Hepatocyte (in vitro differentiated cells): Measurements from ENCODE around the gene OTOG. TPM values are rescaled to one million over a fixed set of nuclear protein-coding genes. Genes with fewer than 3 reads are reported as not detected.
A peak's percentile ranks its signal among the peaks of the same experiment; 100 is the strongest.

Source experiments
- DNase-seq: peaks from one replicate; pipeline ENCODE4 v3.0.0-alpha.2; 2016; ENCODE audit warnings: low spot score
- H2AFZ ChIP-seq: fragments of 200-600 bp; sonication (generic); 2 replicates; pipeline ENCODE4 v1.6.0; 2016; ENCODE audit warnings: antibody characterized with exemption, mild to moderate bottlenecking
- H3K27ac ChIP-seq: fragments of 200-600 bp; sonication (generic); 2 replicates; pipeline ENCODE4 v1.5.1; 2016; ENCODE audit warnings: mild to moderate bottlenecking
- H3K27me3 ChIP-seq: fragments of 200-600 bp; sonication (generic); 2 replicates; pipeline ENCODE4 v1.6.1; 2016
- H3K36me3 ChIP-seq: fragments of 200-600 bp; sonication (generic); replicated peaks from 2 replicates; pipeline ENCODE4 v1.5.1; 2016; ENCODE audit warnings: low read depth; ENCODE audit not compliant: insufficient read depth
- H3K4me1 ChIP-seq: fragments of 200-600 bp; sonication (generic); 2 replicates; pipeline ENCODE4 v1.5.1; 2016; ENCODE audit warnings: mild to moderate bottlenecking, moderate library complexity; ENCODE audit not compliant: insufficient read depth
- H3K4me2 ChIP-seq: fragments of 200-600 bp; sonication (generic); 2 replicates; pipeline ENCODE4 v1.6.0; 2016
- H3K4me3 ChIP-seq: fragments of 200-600 bp; sonication (generic); 2 replicates; pipeline ENCODE4 v1.5.1; 2016; ENCODE audit warnings: mild to moderate bottlenecking
- H3K79me2 ChIP-seq: fragments of 200-600 bp; sonication (generic); 2 replicates; pipeline ENCODE4 v1.6.0; 2017; ENCODE audit warnings: mild to moderate bottlenecking
- H3K9me2 ChIP-seq: fragments of 200-600 bp; sonication (generic); replicated peaks from 2 replicates; pipeline ENCODE4 v1.6.0; 2017; ENCODE audit warnings: mild to moderate bottlenecking; ENCODE audit not compliant: insufficient read depth
- H3K9me3 ChIP-seq: fragments of 200-600 bp; sonication (generic); 2 replicates; pipeline ENCODE4 v1.5.1; 2016; ENCODE audit warnings: low read depth, mild to moderate bottlenecking
- H4K20me1 ChIP-seq: fragments of 200-600 bp; sonication (generic); 2 replicates; pipeline ENCODE4 v1.6.0; 2016; ENCODE audit warnings: mild to moderate bottlenecking; ENCODE audit not compliant: insufficient read depth, poor library complexity, severe bottlenecking
- CTCF ChIP-seq: fragments of 200-600 bp; sonication (generic); IDR thresholded peaks from 2 replicates; pipeline ENCODE4 v1.5.1; 2016; ENCODE audit warnings: antibody characterized with exemption, mild to moderate bottlenecking; ENCODE audit not compliant: poor library complexity
- EZH2 ChIP-seq: fragments of 200-600 bp; sonication (generic); IDR thresholded peaks from 2 replicates; pipeline ENCODE4 v1.6.1; 2016; ENCODE audit warnings: antibody characterized with exemption, mild to moderate bottlenecking, borderline replicate concordance
- EZH2phosphoT487 ChIP-seq: fragments of 200-600 bp; sonication (generic); IDR thresholded peaks from one replicate; pipeline ENCODE4 v1.6.1; 2018; ENCODE audit warnings: antibody characterized with exemption, mild to moderate bottlenecking, low read depth, moderate library complexity; ENCODE audit not compliant: unreplicated experiment, severe bottlenecking
- WGBS: methylation state at CpG from one replicate; pipeline ENCODE4 v1.1.6; 2016; ENCODE audit warnings: low lambda C conversion rate; ENCODE audit errors: missing lambda C conversion rate; 5-methylcytosine and 5-hydroxymethylcytosine counted together
- polyA plus RNA-seq: library from polyadenylated mRNA; unstranded; fragments of >200 nt; fragmentation: Nextera tagmentation; extraction: Ambion mirVana; gene quantifications from 2 replicates; pipeline ENCODE4 v1.2.1, GENCODE V29; 2016
- total RNA-seq: library from RNA; depleted of rRNA; stranded (reverse); fragments of >200 nt; gene quantifications from 2 replicates; pipeline ENCODE4 v1.2.3, GENCODE V29; 2014

The OTOG gene
- total and polyA plus RNA-seq, 2 experiments from 2014 or later: 0.27 to 2.0 TPM

DNA sequence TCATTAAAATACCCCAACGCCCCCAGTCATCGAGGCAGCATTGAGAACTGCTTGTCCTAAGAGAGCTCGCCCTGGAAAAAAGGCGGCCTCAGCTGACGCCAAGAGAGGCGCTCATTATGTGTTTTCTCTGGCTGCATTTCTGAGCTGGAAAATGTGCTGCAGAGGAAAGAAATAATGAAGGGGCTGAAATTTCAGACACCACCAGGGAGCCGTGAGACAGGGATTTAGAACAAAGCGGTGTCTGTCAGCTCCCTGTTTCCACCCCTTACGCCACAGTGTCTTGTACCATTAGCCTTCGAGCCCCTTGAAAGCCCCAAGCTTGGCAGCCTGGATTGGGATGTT, 17.2 kb upstream of the OTOG start:
- H3K27me3 ChIP-seq: no peaks in the 10 kb centered on the region
- no peaks in the 10 kb centered on the region for H3K9me3 ChIP-seq
- no peak overlapping the region for H3K27ac ChIP-seq
- H3K4me1 ChIP-seq: peaks cover 21% of the 10 kb centered on the region
- no peak overlapping the region for H2AFZ ChIP-seq
- H3K9me2 ChIP-seq: no peaks in the 10 kb centered on the region
- WGBS: 73% methylated on average over 10 of the region's 10 CpGs
- no peaks in the 10 kb centered on the region for H4K20me1 ChIP-seq
- TF ChIP-seq EZH2: no peak
- TF ChIP-seq EZH2phosphoT487: no peak
- TF ChIP-seq CTCF: no peak
- peaks cover 24% of the 10 kb centered on the region for H3K79me2 ChIP-seq
- H3K36me3 ChIP-seq: no peaks in the 10 kb centered on the region
- H3K4me2 ChIP-seq: no peak overlapping the region
- H3K4me3 ChIP-seq: no peak overlapping the region
- no peak for DNase-seq

- H3K9me3 ChIP-seq: no peaks in the 10 kb centered on the region
- no peaks in the 10 kb centered on the region for H3K9me2 ChIP-seq
- peak overlapping the region; percentile 51 for H3K4me2 ChIP-seq
- no peaks in the 10 kb centered on the region for H3K36me3 ChIP-seq
- peak overlapping the region; percentile 89 for H3K27ac ChIP-seq
- peaks cover 5% of the 10 kb centered on the region for H4K20me1 ChIP-seq
- H3K4me1 ChIP-seq: peaks cover 21% of the 10 kb centered on the region
- H2AFZ ChIP-seq: no peak overlapping the region
- no peaks in the 10 kb centered on the region for H3K27me3 ChIP-seq
- WGBS: 83% methylated on average over 21 of the region's 22 CpGs
- H3K4me3 ChIP-seq: no peak overlapping the region
- no peak for DNase-seq
- TF ChIP-seq CTCF (no peak), EZH2 (no peak), EZH2phosphoT487 (no peak)
- peaks cover 37% of the 10 kb centered on the region for H3K79me2 ChIP-seq
Measured at GRCh38 chr11:17531071-17531600, 15.9 kb upstream of the OTOG start.

- peak overlapping the region; percentile 51 for H3K4me2 ChIP-seq
Measured at GRCh38 chr11:17531636-17532113, 15.4 kb upstream of the OTOG start.

More at GRCh38 chr11:17531636-17532113, 15.4 kb upstream of the OTOG start:
- DNase-seq: peak; percentile 80
- H3K27ac ChIP-seq: peak overlapping the region; percentile 89
- no peak overlapping the region for H3K4me3 ChIP-seq
- H3K79me2 ChIP-seq: peaks cover 43% of the 10 kb centered on the region
- H3K9me2 ChIP-seq: no peaks in the 10 kb centered on the region
- H3K4me1 ChIP-seq: peaks cover 22% of the 10 kb centered on the region
- TF ChIP-seq EZH2phosphoT487 (no peak), CTCF (no peak), EZH2 (no peak)
- no peak overlapping the region for H2AFZ ChIP-seq
- WGBS: 47% methylated on average over 6 of the region's 6 CpGs
- H3K27me3 ChIP-seq: no peaks in the 10 kb centered on the region
- H3K9me3 ChIP-seq: no peaks in the 10 kb centered on the region
- H3K36me3 ChIP-seq: no peaks in the 10 kb centered on the region
- H4K20me1 ChIP-seq: peaks cover 5% of the 10 kb centered on the region
